HG03064 (cell line): Measurements from ENCODE around the gene KIF26B.

Source experiments
- ATAC-seq: cut with Tn5 transposase; IDR thresholded peaks from one replicate; pipeline ENCODE4 v1.9.1; 2021; ENCODE audit warnings: low read depth; ENCODE audit not compliant: unreplicated experiment

KIF26B gene

DNA sequence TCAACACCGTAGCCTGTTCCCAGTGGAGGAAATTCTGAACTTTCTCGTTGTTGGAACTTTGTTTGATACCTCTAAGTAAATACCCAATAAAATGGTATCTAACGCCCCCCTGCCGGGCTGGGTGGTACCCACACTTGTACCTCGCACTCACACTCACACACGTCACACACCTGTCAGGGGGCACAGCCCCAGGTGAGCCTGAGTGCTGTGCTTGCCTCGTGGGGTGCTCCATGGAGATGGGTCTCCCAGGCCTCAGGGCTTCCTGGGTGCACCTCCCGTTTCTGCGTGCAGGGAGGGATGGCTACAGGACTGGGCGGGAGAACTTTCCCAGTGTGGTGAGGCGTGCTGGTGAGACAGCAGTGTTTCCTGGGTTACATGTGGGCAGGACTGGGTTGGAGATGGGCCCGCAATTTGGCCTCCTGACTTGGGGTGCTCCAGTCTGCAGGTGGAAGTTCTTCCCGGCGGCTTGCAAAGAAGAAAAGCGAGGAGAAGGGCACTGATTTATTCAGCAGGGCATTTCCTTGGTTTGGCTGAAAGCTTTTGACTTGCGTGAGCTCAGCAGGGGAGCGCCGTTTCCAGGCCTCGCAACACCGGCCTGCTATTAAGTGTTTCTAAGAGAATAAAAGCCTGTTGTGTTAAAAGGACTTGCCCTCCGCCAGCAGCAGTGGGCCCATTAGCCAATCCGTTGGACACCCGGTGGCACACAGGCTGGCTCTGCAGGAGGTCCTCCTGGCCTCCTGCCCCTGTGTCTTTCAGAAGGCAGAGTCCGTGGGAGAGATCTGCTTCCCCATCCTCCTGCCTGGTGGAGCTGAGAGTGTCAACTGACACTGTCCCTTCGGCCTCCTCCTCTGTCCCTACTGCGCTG, 79.7 kb downstream of the KIF26B start:
- no peak for ATAC-seq

DNA sequence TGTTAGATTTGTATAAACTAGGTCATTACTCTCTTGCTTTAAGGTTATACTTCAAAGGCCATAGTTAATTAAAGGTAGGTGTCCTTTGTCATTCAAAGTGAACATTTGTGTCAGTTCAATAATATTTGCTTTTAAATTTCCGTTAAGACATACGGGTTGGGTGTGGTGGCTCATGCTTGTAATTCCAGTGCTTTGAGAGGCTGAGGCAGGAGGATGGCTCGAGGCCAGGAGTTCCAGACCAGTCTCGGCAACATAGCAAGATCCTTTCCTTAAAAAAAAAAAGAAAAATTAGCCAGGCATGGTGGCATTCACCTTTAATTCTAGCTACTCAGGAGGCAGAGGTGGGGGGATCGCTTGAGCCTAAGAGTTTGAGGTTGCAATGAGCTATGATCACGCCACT, 80.4 kb downstream of the KIF26B start:
- ATAC-seq, result no peak

DNA sequence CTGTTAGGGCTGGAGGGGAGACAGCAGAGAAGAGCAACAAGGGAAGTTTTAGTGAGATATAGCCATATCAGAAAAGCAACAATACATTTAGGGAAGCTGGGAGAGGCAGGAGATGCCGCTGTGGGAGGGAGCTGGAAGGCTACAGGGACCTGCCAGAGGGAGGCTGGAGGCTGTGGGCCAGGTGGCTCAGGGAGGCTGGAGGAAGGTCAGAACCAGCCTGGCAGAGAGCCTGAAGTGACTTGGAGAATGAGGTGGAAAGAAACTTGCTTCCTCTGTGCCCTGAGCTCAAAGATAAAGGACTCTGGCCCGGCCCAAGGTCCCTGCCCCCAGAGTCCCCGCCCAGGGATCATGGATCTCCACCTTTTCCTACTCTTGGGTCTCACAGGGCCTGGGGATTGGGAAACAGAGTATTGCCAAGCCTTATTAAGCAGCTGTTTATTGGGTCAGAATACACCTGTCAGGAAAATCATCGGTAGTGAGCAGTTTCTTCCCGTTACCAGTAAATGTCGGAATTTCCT, 85.9 kb downstream of the KIF26B start:
- ATAC-seq, result no peak

DNA sequence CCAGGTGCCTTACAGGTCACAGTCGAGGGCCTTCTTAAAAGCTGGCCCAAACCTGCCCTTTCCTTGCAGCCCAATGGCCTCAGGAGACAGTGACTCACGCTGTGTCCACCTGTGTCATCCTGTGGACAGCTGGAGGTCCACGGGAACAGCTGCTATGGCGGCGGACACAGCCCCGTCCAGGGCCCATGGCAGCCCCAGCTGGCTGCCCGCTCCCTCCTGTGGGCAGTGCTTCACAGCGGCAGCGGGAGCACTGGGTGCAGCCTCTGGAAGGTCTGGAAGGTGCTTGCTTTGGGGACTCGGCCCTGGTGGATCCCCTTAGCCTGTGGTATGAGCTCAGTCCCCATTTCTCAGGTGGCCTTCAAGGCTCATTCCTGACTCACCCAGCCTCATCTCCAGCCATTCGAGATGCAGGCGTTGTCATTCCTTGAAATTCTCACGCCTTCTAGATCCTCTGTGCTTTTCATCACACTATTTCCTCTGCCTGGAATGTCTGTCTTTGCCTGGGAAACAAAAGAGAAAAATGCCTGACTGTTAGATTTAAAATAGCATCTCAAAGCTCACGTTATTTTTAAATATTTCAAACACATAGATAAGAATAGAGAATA, 86.8 kb downstream of the KIF26B start:
- no peak for ATAC-seq

DNA sequence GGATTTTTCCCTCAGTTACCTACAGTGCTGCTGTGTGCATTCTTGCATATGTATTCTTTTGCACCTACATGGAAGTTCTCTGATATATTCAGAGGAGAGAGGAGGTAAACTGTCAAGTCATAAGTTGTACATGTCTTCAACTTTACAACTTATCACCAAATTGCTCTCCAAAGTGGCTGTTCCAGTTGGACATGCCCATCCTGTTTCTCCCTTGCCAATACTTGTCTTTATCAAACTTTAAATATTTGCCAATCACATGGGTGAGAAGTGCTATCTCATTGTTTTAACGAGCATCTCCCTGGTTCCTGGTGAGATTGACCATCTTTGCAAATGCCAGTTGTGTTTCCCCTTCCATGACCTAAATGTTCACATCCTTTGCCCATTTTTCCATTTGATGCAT, 88.2 kb downstream of the KIF26B start:
- no peak for ATAC-seq

DNA sequence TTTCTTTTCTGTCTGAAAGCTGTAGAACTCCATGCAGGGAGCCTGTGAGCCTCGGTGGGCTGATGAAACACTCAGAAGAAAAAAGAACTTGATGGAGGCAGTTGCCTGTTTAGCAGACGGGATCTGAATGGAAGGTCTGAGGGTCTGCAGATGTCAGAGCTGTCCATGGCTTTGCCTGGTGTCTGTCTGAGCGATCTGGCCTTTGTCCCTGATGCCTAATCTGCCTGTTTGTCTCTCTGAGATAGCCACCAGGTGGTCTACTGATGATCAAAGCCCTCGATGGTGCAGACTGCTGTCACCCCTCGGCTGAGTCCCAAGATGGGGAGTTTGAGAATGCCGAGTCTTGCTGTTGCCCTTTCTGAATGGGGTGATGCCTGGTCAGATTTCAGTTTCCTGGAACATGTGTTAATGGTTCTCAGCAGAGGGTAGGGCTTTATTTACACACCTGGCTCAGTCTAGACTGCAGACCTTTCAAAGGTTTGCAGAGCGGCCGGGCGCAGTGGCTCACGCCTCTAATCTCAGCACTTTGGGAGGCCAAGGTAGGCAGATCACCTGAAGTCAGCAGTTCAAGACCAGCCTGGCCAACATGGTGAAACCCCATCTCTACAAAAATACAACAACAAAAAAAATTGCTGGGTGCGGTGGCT, 90.4 kb downstream of the KIF26B start:
- no peak for ATAC-seq

DNA sequence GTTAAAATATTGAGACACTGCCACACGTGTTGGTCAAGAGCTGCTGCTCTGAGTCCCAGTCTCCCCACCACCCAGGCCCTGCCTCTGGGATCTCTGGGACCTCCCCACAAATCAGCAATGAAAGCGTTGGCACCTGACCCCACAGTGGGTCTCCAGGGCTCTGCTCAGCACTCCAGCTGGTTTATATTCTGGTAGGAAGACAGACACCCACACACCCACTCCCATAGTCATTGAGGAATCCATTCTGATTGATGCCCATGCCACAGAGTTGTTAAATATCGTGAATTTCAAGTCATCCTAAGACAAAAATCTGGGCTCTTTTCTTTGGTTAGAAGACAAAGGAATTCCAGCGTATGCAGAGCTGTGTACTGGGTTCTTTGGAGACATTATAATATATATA, 91.6 kb downstream of the KIF26B start:
- ATAC-seq, result no peak

DNA sequence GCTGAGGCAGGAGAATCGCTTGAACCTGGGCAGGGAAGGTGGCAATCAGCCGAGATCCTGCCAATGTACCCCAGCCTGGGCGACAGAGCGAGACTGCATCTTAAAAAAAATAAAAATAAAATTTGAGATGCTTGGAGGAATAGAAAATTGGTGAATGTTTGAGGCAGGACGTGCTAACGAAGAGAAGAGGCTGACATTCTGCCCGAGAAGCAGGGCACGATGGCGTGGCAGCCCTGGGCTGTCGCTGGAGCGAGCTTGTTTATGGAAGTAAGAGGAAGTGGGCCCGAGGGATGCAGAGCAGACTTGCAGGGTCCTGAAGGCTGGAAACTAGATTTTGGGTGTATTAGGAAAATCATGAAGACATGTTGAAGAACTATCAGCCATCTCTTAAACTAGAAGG, 92.6 kb downstream of the KIF26B start:
- no peak for ATAC-seq

DNA sequence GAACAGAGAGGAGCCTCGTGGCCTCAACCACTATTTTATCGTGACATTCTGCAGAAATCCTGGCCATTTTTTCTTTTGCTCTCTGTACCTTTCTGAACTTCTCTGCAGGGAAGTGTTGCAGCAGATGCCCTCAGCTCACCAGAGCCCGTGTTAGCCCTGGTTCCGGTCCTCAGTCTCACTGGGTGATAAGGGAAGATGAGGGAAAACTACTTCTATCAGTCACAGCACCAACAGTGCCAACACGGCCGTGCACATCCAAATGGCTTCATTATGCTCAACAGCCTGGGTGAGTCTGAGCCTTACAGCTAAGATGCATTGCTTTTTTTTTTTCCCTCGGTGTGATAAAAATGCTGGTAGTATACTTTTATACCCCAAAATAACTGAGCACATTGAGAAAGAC, 93.0 kb downstream of the KIF26B start:
- ATAC-seq, result no peak

DNA sequence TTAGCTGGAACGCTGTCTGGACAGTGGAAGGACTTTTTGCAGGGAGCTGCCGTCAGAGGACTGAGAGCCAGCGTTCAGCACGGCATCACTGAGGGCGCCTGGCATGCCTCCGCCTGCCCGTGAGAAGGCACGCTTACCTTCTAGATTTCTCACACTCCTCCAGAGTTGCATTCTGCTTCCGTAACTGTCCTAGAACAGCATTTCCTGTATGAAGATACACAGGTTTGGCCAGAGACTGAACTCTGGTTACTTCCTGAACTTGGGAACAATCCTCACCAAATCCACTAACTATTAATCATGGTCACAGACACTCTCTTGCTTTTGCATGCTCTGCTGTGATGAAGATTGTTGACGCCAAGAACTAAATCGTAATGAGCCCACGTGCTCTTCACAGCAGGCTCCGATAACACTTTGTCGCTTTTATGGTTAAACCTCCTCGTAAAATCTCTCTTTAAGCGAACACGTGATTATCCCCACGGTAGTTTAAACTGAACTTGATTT, 93.5 kb downstream of the KIF26B start:
- no peak for ATAC-seq

DNA sequence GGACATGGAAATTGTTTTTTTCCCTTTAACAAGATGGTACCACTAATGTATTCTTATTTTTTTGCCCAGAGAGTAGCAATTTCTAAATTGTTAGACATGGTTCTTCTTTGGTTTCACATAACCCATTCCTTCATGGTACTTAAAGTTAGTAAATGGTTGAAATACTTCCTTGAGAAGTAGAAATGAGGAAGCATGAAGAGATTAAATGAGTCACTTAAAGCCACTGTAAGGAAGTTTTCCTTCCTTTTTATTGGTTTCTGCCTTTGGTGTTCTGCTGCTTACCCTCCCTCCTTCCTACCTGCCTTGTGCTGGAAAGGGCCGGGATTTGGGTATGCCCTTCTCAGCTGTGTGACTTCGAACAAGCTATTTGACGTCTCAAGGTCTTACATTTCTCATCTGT, 101.0 kb downstream of the KIF26B start:
- no peak for ATAC-seq

DNA sequence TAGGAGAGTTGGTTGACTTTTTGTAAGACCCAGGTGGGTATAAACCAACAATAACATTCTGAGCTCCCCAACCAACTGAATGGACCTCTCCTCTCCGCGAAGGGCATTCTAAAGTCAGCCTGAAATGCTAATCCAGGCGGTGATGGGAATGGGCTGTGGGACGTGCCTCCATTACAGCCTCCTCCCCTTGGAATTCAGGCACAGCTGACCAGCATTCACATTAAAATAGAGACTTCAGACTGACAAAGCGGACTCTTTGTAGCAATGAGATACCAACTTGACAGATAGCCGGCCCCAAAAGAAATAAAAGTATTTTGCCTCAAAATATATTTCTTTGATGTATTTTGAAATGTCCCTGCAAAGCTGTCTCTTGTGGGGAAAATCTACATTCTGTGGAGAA, 101.7 kb downstream of the KIF26B start:
- ATAC-seq, result no peak

DNA sequence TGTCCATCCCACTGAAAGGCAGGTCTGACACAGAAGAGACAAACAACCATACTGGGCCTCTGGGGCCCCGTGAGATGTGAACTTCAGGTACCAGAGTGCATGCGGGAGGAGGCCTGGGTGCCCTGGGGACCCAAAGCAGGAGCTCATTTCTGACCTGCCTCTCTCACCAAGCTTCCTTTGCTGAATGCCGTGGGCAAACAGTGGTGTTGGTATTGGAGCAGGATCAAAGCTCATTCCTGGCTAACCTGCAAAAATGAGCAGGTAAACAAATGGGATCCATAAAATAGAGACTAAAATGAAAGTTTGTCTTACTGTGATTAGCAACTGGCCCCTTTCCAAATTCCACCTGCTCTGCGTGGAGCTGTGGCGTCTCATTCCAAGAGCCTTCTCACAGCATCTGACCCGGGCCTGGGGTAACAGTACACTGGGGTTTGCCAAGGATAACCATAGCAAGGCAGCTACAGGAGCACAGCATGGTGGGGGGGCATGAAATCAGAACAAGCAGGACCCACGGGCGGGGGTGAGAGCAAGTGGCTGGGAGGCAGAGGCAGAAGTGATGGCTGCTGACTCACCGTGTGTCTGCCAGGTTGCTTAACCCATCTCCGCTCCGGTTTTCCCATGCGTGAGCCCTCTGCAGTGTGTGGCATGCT, 103.6 kb downstream of the KIF26B start:
- no peak for ATAC-seq

DNA sequence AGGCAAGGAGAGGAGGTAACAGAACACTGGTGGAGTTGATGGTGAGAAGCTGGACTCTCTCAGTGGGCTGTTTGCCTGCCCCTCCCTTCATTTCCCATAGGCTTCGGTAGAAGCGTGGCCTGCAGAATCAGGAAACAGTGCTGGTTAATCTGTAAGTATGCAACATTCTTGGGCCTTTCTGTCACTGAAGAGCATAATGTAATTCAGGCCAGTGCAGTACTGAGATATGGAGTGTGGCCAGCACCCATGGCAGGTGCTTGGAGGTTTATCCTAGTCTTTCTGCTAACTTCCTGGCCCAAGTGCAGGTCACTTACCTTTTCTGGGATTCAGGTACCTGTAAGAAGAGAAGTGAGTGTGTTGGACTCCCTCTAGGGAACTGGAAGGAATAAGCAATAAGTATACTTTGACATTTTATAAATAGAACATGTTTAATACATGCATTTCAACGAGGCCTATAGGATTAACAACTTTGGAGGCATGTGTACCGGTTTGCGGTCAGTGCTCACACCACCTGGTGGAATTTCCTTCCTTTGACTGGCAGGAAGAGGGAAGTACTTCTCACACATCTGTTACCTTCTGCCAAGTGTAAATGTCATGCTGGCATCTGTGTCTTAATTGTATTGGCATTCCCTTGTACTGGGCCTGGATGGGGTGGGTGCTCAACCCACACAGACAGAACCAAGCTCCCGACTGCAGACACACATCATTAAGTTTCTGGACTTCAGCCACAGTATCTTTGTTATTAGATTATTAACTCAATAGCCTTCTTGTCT, 105.5 kb downstream of the KIF26B start:
- ATAC-seq, result no peak

DNA sequence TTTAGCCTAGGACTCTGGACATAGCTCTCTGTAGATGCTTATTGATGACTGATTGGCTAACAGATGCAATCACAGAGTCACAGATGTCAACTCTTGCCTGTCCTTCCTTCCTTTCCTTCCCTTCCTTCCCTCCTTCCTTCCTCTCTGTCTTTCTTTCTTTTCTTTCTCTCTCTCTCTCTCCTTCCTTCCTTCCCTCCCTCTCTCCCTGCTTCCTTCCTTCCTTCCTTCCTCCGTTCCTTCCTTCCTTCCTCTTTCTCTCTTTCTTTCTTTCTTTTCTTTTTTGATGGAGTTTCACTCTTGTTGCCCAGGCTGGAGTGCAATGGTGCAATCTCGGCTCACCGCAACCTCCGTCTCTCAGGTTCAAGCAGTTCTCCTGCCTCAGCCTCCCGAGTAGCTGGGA, 106.1 kb downstream of the KIF26B start:
- ATAC-seq, result no peak

DNA sequence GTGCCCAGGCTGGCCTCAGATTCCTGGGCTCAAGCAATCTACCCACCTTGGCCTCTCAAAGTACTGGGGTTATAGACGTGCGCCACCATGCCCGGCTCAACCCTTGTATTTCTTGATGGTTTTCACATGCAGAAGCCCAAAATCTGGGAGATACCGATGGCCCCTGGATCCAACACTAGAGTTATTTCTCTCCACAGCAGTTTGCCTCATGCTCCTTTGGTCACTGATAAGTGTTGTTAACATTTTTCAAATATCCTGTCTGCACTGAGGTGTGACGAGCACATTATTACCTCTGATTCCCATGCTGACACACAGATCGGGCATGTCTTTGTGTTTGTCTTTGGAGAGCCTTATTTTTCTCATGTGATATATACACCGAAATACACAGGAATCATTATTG, 107.0 kb downstream of the KIF26B start:
- ATAC-seq, result no peak

DNA sequence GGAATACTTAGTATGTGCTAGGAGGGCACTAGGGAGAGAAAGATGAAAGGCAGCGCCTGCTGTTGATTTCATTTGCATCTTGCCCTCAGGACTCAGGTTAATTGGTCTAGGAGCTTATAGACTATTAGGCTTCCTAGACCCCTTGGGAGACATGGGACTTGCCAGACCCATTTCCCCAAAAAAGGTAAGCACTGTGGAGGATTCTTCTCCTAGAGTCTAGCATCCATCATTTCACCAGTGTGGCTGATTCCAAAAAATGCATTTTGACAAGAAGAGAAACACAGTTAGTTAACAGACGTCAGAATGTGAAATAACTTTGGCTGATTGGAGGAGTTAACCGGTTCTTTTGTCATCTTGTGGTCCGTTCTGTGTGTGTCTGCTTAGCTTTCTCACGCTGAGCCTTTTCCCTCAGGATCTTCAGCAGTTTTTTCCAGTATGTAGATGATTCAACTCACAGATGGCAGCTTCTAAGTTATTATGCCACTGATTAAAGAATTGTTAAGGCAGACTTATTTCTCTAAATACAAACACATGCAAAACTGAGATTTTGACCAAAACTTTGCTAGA, 108.8 kb downstream of the KIF26B start:
- no peak for ATAC-seq

DNA sequence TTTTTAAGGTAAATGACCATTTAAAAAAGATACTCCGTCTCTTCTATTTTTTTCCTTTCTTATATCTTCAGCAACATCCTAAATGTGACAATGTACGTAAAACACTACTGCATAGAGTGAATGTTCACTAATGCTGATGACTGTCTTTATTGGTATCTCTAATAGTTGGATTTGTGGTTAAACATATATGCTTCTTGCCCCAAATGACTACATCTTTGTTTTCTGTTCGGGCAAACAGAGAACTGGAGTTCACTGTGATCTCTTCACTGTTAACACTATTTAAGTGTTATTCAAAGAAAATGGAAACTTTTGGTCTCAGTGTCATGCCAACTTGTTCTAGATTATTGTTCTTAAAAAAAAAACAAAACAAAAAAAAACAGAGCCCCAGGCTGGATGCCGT, 109.4 kb downstream of the KIF26B start:
- no peak for ATAC-seq

DNA sequence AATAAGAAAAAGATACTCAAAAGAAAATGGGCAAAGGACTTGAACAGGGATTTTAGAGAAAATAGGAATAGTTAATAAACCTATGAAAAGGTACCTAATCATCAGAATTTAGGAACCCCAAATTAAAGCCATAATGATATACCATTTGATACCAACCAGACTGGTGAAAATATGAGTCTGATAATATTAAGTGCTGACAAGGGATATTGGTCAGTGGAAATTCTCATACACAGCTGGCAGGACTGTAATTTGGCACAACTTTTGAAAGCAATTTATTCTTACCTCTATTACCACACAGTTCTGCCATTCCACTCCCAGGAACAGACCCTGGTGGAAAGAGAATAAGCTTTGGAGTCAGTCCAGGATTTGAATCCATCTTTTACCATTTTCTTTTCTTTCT, 111.3 kb downstream of the KIF26B start:
- no peak for ATAC-seq

DNA sequence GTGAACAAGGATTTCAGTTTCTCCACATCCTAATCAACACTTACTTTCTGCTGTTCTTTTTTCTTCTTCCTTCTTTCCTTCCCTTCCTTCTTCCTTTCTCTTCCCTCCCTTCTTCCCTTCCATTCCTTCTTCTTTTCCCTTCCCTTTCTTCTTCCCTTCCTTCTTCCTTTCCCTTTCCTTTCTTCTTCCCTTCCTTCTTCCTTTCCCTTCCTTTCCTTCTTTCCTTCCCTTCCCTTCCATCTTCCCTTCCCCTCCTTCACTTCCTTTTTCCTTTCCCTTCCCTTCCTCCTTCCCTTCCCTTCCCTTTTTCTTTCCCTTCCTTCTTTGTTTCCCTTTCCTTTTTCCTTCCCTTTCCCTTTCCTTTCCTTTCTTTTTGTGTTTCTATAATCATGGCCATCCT, 115.3 kb downstream of the KIF26B start:
- no peak for ATAC-seq
